Suprapubic skin (tissue), 4 donors: Measurements from ENCODE around the gene GPR160. TPM values are rescaled to one million over a fixed set of nuclear protein-coding genes. Genes with fewer than 3 reads are reported as not detected.

ENCODE experiments used
- DNase-seq, 2 donors: peaks; one replicate each; pipeline ENCODE4 v3.0.0-alpha.2; 2019; ENCODE audit warnings: low spot score in 2 of 2
- H3K27ac ChIP-seq: fragments of 200-600 bp; sonication (generic); one replicate; pipeline ENCODE4 v1.5.1; 2019
- H3K27me3 ChIP-seq: fragments of 200-600 bp; sonication (generic); one replicate; pipeline ENCODE4 v1.5.1; 2019
- H3K36me3 ChIP-seq: fragments of 200-600 bp; sonication (generic); one replicate; pipeline ENCODE4 v1.5.1; 2019
- H3K4me1 ChIP-seq: fragments of 200-600 bp; sonication (generic); one replicate; pipeline ENCODE4 v1.5.1; 2019
- H3K4me3 ChIP-seq: fragments of 200-600 bp; sonication (generic); one replicate; pipeline ENCODE4 v1.5.1; 2019; ENCODE audit warnings: mild to moderate bottlenecking
- H3K9me3 ChIP-seq: fragments of 200-600 bp; sonication (generic); one replicate; pipeline ENCODE4 v1.5.1; 2019
- CTCF ChIP-seq, 2 donors: fragments of 200-600 bp in 1 of 2; fragments of 450-650 bp in 1 of 2; sonication (generic) in 1 of 2; IDR thresholded peaks; one replicate each; pipeline ENCODE4 v1.5.1; 2016 to 2019; ENCODE audit warnings: antibody characterized with exemption in 2 of 2, mild to moderate bottlenecking in 1 of 2, moderate library complexity in 1 of 2
- EP300 ChIP-seq: sonication (generic); formaldehyde crosslinking; IDR thresholded peaks from one replicate; pipeline ENCODE4 v1.6.1; 2017; ENCODE audit warnings: antibody characterized with exemption
- POLR2A ChIP-seq, 2 donors: fragments of 450-650 bp; IDR thresholded peaks; one replicate each; pipeline ENCODE4 v1.6.1; 2017; ENCODE audit warnings: antibody characterized with exemption in 2 of 2, mild to moderate bottlenecking in 2 of 2, moderate library complexity in 2 of 2
- POLR2AphosphoS5 ChIP-seq, 3 donors: sonication (generic); formaldehyde crosslinking; IDR thresholded peaks; one replicate each; pipeline ENCODE4 v1.6.1; 2017; ENCODE audit warnings: antibody characterized with exemption in 3 of 3
- WGBS: methylation state at CpG from one replicate; pipeline ENCODE4 v1.1.5; 2018; 5-methylcytosine and 5-hydroxymethylcytosine counted together
- total RNA-seq, 4 donors: library from RNA; depleted of rRNA; stranded (reverse); fragments of >200 nt; gene quantifications; one replicate each; pipeline ENCODE4 v1.1.0, GENCODE V29; 2016

GPR160 gene
- total RNA-seq, 4 donors from 2014 or later: 2.8 to 12.2 (median 3.0) TPM

GRCh38 chr3:170063691-170064090 lies 25.9 kb downstream of the GPR160 start:
- Histone ChIP-seq H3K9me3 (no peaks in the 10 kb centered on the region), H3K36me3 (no peaks in the 10 kb centered on the region), H3K4me1 (no peaks in the 10 kb centered on the region), H3K27ac (no peak overlapping the region), H3K4me3 (no peak overlapping the region), H3K27me3 (no peaks in the 10 kb centered on the region)
- TF ChIP-seq POLR2A (IDR thresholded peaks at IDR 0.05): no peak
- TF ChIP-seq CTCF (IDR thresholded peaks at IDR 0.05): no peak
- no peak for DNase-seq
- 80% methylated on average over 15 of the region's 15 CpGs for WGBS

GRCh38 chr3:170064108-170064507 lies 26.3 kb downstream of the GPR160 start:
- no peaks in the 10 kb centered on the region for H3K27me3 ChIP-seq
- no peak overlapping the region for H3K27ac ChIP-seq
- no peaks in the 10 kb centered on the region for H3K4me1 ChIP-seq
- no peak overlapping the region for H3K4me3 ChIP-seq
- WGBS: 92% methylated on average over 18 of the region's 18 CpGs
- H3K9me3 ChIP-seq: no peaks in the 10 kb centered on the region
- DNase-seq: no peak
- no peak for TF ChIP-seq POLR2AphosphoS5 (IDR thresholded peaks at IDR 0.05)
- no peaks in the 10 kb centered on the region for H3K36me3 ChIP-seq

GRCh38 chr3:170075441-170076091 lies 37.8 kb downstream of the GPR160 start:
- TF ChIP-seq EP300: no peak
- TF ChIP-seq CTCF (IDR thresholded peaks at IDR 0.05): no peak
- TF ChIP-seq POLR2AphosphoS5 (IDR thresholded peaks at IDR 0.05): no peak
- TF ChIP-seq POLR2A (IDR thresholded peaks at IDR 0.05): no peak
- Histone ChIP-seq H3K4me1 (no peaks in the 10 kb centered on the region), H3K27me3 (no peaks in the 10 kb centered on the region), H3K27ac (no peak overlapping the region), H3K36me3 (no peaks in the 10 kb centered on the region), H3K4me3 (no peak overlapping the region), H3K9me3 (peaks cover 6% of the 10 kb centered on the region)
- 87% methylated on average over 4 of the region's 4 CpGs for WGBS
- no peak for DNase-seq

- Histone ChIP-seq H3K27ac (no peak overlapping the region), H3K4me3 (no peak overlapping the region), H3K4me1 (no peaks in the 10 kb centered on the region), H3K9me3 (no peaks in the 10 kb centered on the region), H3K27me3 (no peaks in the 10 kb centered on the region), H3K36me3 (no peaks in the 10 kb centered on the region)
- WGBS: 93% methylated on average over 6 of the region's 6 CpGs
- no peak for TF ChIP-seq POLR2A (IDR thresholded peaks at IDR 0.05)
- no peak for TF ChIP-seq CTCF (IDR thresholded peaks at IDR 0.05)
- no peak for TF ChIP-seq EP300
- TF ChIP-seq POLR2AphosphoS5 (IDR thresholded peaks at IDR 0.05): no peak
- no peak for DNase-seq
Observed at GRCh38 chr3:170076715-170077238, 39.0 kb downstream of the GPR160 start.

- Histone ChIP-seq H3K36me3 (no peaks in the 10 kb centered on the region), H3K9me3 (no peaks in the 10 kb centered on the region), H3K4me1 (no peaks in the 10 kb centered on the region), H3K27me3 (no peaks in the 10 kb centered on the region), H3K27ac (no peak overlapping the region), H3K4me3 (no peak overlapping the region)
- 90% methylated on average over 10 of the region's 10 CpGs for WGBS
- no peak for TF ChIP-seq CTCF (IDR thresholded peaks at IDR 0.05)
- DNase-seq: no peak
Observed at GRCh38 chr3:170077361-170077760, 39.6 kb downstream of the GPR160 start.
